Activated T-helper 1 cell treated with Interleukin-2 at 50 U/mL for 16 hours (primary cell): Measurements from ENCODE around the gene SLC49A3.
"Not testable (repeated sequence)": the region's sequence is repeated elsewhere in the genome, so short reads cannot be mapped to it uniquely, and the experiment has no call there.

Experiments
- DNase-seq: peaks from one replicate; pipeline ENCODE4 v3.0.0-alpha.2; 2020; ENCODE audit warnings: low read depth

Gene SLC49A3

GRCh38 chr4:680928-681645, 7.9 kb downstream of the SLC49A3 start:
- DNase-seq, result peak; percentile 38

DNA sequence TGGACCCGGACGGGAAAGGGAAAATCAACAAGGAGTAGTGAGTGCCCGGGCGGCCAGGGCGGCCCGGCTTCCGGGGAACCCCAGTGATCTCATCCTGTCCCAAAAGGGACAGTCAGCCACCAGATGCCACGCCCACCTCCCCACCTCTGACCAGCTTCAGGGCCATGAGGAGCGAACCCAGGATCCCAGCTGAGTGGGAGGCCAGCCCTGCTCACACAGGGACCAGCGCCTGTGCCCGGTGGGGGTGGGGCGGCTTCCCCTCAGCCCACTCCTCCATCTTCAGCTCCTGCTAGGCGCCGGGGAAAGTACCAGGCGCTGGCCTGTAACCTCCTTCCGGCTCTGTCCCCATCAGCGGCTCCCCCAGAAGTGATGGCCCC, 8.4 kb downstream of the SLC49A3 start:
- no peak for DNase-seq

DNA sequence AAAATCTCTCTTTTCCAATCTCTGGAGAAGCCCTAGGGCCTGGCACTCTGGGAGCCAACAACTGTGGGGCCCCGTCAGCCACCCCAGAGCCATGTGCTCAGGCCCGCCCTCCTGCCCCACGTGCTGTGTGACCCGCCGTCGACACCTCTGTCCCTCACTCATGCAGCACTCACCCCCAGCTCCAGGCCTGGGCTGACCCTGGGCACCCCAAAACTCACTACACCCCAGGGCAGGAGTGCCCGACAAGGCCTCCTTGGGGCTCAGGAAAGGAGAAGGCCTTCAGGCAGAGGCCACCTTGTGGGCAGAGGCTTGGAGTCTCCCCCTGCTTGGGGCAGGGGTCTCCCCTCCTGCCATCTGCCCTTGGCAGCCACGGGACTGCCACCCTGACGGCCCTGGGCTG, 8.9 kb downstream of the SLC49A3 start:
- no peak for DNase-seq

DNA sequence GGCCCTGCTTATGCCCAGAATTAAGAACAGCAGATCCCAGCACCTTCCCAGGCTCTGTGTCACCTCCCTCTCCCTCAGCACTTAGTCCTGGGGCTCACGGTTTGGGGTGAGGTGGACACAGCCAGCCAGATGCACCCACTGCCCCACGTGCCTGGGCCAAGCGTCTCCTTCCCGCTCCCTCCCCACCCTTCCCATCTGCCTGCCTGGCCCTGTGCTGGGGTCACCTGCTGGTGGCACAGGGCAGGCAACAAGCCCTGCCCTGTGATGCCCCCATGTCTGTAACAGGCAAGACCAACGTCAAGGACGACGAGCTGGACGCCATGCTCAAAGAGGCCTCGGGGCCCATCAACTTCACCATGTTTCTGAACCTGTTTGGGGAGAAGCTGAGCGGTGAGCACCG, 9.3 kb downstream of the SLC49A3 start:
- no peak for DNase-seq

GRCh38 chr4:679104-679481, 9.9 kb downstream of the SLC49A3 start:
- no peak for DNase-seq

- DNase-seq, result no peak
These were observed 10.4 kb downstream of the SLC49A3 start for GRCh38 chr4:678331-679103.

GRCh38 chr4:677431-678293, 11.3 kb downstream of the SLC49A3 start:
- DNase-seq, result no peak

DNA sequence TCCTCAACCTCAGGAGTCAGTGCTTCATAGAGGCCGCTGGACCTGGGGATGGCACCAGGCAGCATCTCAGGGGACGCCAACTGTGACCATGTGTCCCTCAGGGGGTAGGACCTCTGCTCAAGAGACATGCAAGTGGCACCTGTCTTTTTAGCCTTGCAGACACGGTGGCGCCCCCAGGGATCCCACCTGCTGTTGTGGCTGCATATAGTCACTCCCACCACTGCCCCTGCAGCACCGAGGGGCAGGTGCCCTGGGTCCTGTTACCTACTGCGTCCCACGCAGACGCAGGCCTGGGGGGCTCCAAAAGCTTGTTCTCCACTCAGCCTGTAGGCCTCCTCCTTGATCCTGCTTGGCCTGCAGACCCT, 12.1 kb downstream of the SLC49A3 start:
- DNase-seq, result no peak

DNA sequence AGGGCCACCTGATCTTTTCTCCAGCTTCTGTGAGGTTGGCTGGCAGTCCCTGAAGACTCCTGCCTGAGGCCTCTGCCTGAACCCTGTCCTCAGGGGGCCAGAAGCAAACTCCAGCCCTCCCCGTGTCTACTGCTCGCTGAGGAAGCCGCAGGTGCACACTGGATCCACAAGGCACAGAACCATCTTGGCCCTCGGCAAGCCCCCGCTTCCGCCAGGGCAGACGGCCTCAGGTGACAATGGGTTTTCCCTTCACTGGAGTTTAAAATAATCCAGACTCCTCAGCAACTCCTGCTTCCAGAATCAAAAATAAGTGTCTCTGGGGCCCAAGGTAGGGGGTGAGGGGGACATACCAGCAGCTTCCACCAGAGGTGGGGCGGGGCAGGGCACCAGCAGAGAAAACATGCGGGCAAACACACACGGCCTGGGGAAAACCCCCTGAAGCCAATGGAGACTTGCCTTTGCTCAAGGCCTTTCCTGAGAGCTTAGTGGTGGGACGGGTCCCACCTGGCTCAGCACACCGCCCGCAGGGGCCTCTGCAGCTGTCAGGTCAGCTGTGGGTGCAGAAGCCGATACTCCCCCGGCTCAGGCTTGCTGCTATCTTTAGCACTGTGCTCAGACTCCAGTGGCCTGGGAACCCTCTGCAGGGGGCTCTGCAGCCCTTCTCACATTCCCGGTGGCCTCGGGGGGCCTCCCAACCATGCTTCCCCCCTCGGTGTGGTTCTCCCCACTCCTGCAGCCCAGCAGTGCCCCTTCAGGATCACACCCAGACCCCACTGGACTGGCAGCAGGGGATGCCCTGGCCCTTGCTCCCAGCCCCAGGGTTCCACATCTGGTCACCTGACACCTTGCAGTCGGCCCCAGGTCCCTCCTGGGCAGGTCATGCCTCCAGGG, 12.7 kb downstream of the SLC49A3 start:
- no peak for DNase-seq

DNA sequence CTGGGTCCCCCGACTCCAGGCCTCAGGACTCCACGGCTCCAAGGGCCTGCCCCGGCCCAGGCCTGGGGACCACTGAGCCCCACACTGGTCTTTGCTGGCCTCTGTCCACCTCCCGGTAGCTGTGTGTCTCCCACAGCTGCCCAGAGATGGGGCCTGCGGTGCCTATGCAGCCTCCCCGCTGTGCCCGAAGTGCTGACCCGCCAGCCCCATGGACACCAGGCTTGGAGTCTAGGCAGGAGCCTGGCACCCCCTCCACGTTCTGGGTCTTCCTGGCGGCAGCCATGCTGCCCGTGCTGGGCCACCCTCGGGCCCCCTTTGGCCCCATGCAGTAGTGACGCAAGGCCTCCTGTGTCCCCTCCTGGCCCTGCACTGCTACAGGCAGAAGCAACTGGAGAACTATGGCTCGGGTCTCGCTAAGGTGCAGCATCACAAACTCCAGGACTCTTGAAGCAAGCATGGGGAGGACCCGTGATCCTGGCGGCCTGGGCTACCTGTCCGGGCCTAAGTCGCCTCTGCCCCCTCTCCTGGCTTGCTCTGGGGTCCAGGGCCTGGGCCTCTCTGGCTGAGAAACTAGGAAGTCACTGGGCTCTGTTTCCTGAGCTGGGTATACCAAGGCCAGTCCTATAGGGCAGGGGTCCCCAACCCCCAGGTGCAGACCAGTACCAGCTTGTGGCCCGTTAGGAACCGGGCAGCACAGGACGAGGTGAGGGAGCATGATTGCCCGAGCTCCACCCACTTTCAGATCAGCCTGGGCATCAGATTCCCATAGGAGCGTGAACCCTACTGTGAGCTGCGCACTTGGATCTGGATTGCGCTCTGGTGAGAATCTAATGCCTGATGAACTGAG, 13.7 kb downstream of the SLC49A3 start:
- DNase-seq, result no peak

DNA sequence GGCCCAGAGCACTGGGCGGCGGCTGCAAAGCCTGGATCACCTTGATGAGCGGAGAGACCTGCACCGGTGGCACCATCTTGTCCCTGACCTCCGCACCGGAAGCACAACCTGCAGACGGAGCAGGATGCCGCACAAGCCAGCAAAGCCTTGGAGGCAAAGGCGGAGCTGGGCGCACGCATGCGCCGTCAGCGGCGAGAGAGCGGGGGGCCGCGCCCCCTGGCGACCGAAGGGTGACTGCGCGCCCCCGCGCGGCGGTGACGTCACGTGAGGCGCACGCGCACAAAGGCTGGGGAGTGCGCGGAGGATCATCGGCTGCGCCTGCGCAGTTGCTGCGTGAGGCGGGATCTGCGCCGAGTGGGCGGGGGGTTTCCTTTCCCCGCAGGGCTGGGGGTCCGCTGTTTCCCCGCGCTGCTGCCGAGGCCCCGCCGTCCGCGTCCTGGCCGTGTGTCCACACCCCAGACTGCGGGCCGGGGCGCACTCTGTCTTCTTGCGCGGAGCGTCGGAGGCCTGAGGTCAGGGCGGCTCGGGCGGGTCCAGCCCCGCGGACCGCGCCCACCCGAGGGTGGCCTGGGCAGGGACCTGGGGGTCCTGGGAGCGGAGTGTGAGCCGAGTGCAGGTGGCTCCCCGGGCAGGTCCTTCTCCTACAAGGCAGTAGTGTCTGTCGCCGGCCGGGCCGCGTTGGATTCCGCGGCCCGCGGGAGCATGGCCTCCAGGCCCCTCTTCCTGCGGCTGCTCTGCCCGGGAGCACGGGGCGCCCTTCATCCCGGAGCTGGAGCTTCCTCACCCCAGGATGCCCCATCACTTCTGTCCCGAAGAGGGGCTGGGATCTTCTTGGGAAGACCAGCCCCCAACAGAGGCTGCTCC, 14.5 kb downstream of the SLC49A3 start, which contains the start of the genes ATP5ME and MYL5:
TSS of gene ATP5ME (minus strand) at position 105 of the 864 bp plus-strand sequence. CDS start at position 76, 29 bp downstream.
TSS of gene MYL5 (plus strand) at position 371 of the 864 bp plus-strand sequence. CDS start 3,485 bp downstream, outside the sequence.
- peak; percentile 98 for DNase-seq

DNA sequence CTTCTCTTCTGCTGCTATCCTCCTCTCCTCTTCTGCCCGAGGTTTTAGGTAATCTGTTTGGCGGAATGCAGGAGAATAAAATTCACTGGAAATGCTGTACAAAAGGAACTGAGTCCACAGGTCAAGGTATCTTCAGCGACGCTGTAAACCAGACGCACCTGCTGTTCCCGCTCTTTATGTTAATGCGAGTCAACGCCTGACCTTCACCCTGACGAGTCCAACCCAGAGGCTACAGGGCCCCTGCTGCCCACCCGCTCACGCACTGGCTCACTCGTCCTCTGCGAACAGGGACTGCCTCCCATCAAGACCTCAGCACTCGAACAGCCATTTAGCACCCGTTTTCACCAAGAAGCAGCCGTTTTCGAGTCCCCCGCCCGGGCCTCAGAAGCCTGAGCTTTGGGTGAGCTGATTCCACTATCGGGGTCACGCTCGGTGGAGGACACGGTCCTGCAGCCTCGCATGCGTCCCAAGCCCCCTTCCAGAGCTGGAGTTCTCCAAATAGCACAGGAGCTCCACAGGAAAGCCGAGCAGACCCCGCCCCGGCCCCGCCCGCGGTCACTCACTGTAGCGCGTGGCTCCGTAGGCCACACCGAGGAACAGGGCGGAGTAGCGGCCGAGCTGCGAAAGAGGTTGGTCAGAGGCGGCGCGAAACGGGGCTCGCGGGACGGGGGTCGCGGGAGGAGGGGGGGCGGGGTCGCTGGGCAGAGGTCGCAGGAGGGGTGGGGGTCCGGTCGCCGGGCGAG, 15.4 kb downstream of the SLC49A3 start:
- DNase-seq, result no peak

DNA sequence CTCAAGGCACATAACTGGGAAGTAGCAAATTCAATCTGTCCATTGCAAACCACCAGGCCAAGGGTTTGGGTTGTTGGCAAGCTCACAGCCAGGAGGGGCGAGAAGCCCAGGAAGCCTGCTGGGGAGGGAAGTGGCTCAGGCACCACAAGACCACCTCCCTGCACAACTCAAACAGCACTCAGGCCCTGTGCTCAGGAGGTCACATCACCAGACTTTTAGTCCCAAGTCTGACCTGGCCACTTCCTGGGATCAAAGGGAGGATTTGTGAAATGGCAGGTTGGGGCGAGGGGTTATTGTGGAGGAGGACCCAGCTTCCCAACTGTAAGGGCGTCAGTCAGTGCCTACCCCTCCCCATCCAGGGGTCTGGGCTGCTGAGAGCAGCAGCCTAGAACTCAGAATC, 17.2 kb downstream of the SLC49A3 start:
- DNase-seq, result no peak

- not testable (repeated sequence) for DNase-seq
These were observed 19.0 kb downstream of the SLC49A3 start for GRCh38 chr4:669806-670559.

GRCh38 chr4:668219-668618, 20.7 kb downstream of the SLC49A3 start:
- not testable (repeated sequence) for DNase-seq

DNA sequence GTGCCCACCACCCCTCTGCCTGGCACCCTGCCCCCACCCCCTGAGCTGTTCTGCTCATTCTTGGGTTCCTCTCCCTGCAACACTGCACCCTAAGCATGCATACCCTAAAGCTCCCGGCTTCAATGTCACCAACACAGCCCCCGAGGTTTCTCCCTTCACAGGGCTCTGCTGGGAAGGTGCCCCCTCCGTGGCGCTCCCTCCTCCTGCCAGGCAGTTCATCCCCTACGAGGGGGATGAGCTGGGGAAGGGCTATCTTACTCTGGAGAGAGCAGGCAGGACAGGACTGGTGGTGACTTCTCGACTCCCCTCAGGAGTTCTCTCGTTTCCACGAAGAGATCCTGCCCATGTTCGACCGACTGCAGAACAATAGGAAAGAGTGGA, 21.4 kb downstream of the SLC49A3 start:
- no peak for DNase-seq

DNA sequence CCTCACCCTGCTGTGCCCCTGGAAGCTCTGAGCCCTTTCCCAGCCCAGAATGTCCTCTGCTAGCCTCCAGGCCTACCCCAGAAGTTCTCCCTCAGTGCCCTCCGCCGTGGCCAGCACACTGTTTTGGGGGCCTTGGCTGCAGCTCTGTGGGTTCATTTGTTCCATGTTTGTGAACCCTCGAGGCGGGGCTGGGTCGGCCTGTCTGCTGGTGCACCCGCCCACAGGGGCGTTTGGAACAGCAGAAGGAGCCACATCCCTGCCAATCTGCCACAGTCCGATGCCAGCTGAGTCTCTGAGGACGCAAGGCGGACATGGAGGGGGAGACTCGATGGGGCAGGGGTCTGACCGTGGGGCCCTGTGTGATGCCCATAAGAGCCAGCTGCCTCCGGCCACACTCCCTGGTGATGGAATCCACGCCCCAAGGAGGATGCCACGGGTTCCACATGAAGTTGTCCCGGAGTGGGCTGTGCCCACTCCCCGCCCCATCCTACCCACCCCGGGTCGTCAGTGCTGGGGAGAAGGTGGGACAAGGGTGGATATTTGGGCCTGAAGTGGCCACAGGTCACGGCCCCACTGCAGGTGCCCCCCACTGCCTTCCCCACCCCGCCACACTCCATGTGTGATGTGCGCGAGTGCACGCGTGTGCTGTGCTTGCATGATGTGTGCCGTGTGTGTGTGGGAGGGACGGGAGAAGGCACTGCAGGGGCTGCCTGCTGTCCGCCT, 22.0 kb downstream of the SLC49A3 start:
- DNase-seq, result no peak
